Mononuclear cell (primary cell): ENCODE results near the gene DQX1. TPM values are rescaled to one million over a fixed set of nuclear protein-coding genes. Genes with fewer than 3 reads are reported as not detected.
A peak's percentile ranks its signal among the peaks of the same experiment; 100 is the strongest.

Experiments
- H3K27me3 ChIP-seq: 2 replicates; pipeline ENCODE4 v1.6.0; 2011; ENCODE audit warnings: low read length, control low read depth; ENCODE audit not compliant: insufficient read depth
- H3K4me1 ChIP-seq: 2 replicates; pipeline ENCODE4 v1.5.1; 2011; ENCODE audit warnings: mild to moderate bottlenecking, low read length, control low read depth; ENCODE audit not compliant: insufficient read depth
- H3K4me3 ChIP-seq: 2 replicates; pipeline ENCODE4 v1.5.1; 2011; ENCODE audit warnings: mild to moderate bottlenecking, low read length, moderate library complexity
- H3K9me3 ChIP-seq: 2 replicates; pipeline ENCODE4 v1.5.1; 2011; ENCODE audit warnings: low read depth, mild to moderate bottlenecking, control low read depth, low read length
- total RNA-seq: library from RNA; depleted of rRNA; stranded (reverse); fragments of >200 nt; gene quantifications from one replicate; pipeline ENCODE4 v1.2.3, GENCODE V29; 2012

DQX1 gene
- total RNA-seq, 1 donor = not detected

DNA sequence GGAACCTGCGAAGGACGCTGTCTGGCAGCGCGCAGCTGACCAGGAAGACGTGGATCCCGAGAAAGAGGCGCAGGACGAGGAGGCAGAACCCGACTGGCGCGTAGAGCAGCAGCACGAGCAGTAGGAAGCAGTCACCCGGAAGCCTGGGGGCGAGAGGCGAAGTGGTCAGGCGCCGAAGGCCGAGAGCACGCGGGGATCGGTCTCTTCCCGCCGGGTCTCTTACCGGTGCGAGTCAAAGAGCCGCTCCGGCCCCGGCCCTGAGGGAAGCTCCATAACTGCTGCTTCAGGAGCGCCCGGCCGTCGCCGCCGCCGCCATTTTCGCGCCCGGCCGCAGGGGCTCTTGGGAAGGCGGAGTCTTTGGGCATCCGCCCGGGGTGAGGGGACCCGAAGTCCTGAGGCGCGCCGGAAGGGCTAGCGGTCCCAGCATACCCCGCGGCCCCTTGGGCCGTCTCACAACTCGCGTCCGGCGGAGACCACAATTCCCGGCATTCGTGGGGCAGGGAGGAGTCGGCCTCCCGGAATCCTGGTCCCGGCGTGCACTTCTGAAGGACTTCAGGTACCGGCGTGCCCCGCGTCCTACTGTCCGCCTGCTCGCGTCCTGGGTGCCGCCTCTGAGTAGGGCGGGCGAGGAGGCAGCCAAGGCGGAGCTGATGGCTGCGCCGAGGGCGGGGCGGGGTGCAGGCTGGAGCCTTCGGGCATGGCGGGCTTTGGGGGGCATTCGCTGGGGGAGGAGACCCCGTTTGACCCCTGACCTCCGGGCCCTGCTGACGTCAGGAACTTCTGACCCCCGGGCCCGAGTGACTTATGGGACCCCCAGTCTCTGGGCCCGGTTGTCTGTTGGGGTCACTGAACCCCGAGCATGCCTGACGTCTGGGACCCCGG is 3.6 kb upstream of the DQX1 start, which contains the start of the genes AUP1 and HTRA2:
TSS of gene AUP1 (minus strand) at position 350 of the 882 bp plus-strand sequence. CDS start at position 273, 77 bp downstream.
TSS of gene HTRA2 (plus strand) at position 577 of the 882 bp plus-strand sequence. CDS start at position 651, 74 bp downstream.
- Histone ChIP-seq H3K9me3 (no peaks in the 10 kb centered on the region), H3K27me3 (no peaks in the 10 kb centered on the region), H3K4me1 (peaks cover 30% of the 10 kb centered on the region), H3K4me3 (peak within 1 kb of the TSS; percentile 76)

DNA sequence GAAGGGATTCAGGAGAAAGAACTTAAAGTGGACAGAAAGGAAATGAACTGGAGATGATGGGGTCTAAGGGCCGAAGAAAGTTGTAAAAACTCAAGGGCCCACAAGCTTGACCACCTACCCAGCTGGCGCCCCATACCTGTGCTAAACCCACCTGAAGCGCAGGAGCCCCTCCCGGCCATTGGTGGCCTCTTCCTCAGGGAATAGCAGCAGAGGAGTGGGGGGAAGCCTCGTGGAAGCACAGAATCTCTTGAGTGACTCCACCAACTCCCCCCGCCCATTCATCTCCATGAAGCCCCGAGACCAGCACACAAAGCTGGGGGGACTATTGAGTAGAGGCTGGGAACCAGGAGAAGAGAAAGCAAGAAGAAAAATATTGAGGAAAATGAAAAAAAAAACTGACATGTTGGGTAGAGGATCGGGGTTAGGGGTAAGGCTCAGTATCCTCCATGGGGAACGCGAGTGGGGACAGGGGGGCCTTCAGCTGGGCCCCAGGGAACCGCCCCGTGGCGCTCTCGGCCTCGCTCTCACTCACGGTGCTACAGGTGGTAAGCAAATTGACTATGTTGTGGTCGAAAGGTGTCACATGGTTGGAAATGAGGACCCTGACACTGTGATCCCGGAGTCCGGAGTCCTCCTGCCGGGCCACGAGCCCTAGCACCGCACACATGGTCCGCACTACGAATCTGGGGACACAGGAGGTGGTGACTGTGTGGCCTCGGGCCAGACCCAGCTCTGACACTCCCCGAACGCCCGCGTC is 2.7 kb upstream of the DQX1 start:
- Histone ChIP-seq H3K9me3 (no peaks in the 10 kb centered on the region), H3K27me3 (no peaks in the 10 kb centered on the region), H3K4me3 (peak overlapping the region; percentile 76), H3K4me1 (peaks cover 30% of the 10 kb centered on the region)

DNA sequence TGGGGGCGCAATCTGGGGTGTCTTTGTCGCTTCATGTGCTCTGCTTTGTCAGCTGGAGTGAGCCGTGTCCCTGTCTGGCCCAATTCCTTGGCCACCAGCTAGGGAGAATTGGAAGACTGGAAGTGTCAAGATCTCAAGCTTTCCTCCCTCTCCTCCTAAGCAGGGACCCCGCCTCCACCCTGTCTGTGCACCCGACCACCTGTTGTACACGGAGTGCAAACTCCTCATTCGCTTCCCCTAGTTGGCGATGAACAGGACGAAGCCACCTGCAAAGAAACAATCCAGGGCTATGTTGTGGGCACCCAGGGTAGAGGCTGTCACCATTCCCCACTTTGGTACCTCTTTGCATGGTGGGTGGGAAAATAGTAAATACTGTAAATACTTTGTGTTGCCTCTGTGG is 1.7 kb upstream of the DQX1 start:
- peaks cover 30% of the 10 kb centered on the region for H3K4me1 ChIP-seq
- no peaks in the 10 kb centered on the region for H3K9me3 ChIP-seq
- no peaks in the 10 kb centered on the region for H3K27me3 ChIP-seq
- H3K4me3 ChIP-seq = no peak overlapping the region

GRCh38 chr2:74526649-74527230 is 709 bp upstream of the DQX1 start:
- no peak overlapping the region for H3K4me3 ChIP-seq
- peaks cover 29% of the 10 kb centered on the region for H3K4me1 ChIP-seq
- no peaks in the 10 kb centered on the region for H3K9me3 ChIP-seq
- no peaks in the 10 kb centered on the region for H3K27me3 ChIP-seq

GRCh38 chr2:74524955-74525716 is 895 bp downstream of the DQX1 start:
- no peak overlapping the region for H3K4me3 ChIP-seq
- no peaks in the 10 kb centered on the region for H3K9me3 ChIP-seq
- peaks cover 13% of the 10 kb centered on the region for H3K4me1 ChIP-seq

DNA sequence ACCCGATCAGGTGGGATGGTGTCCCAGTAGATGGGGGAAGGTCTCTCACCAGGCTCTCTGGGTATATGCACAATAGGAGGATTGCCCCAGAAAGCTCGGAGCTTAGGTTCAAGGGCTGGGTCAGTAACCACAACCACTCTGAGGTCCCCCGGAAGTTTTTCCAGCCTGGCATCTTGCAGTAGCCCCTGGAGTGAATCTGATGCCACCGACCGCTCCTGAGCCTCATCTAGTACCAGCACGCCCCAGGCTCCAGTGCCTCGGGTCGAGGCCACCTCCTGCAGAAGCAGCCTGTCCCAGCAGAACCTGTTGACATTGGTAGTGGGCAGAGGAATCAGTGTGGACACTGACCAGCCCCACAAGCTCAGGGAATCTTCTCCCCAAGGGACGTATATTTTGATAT is 2.0 kb downstream of the DQX1 start:
- Histone ChIP-seq H3K27me3 (peaks cover 21% of the 10 kb centered on the region), H3K4me3 (no peak overlapping the region), H3K4me1 (peaks cover 12% of the 10 kb centered on the region), H3K9me3 (no peaks in the 10 kb centered on the region)

More at GRCh38 chr2:74524955-74525716, 895 bp downstream of the DQX1 start:
- peaks cover 10% of the 10 kb centered on the region for H3K27me3 ChIP-seq

GRCh38 chr2:74522516-74522915 is 3.5 kb downstream of the DQX1 start:
- Histone ChIP-seq H3K27me3 (peaks cover 36% of the 10 kb centered on the region), H3K9me3 (no peaks in the 10 kb centered on the region), H3K4me1 (no peaks in the 10 kb centered on the region), H3K4me3 (no peak overlapping the region)

GRCh38 chr2:74516650-74517049 is 9.4 kb downstream of the DQX1 start:
- H3K4me3 ChIP-seq = no peak overlapping the region
- peaks cover 92% of the 10 kb centered on the region for H3K27me3 ChIP-seq
- H3K9me3 ChIP-seq = no peaks in the 10 kb centered on the region
- peaks cover 37% of the 10 kb centered on the region for H3K4me1 ChIP-seq

GRCh38 chr2:74515981-74516633 is 9.9 kb downstream of the DQX1 start:
- peaks cover 97% of the 10 kb centered on the region for H3K27me3 ChIP-seq
- H3K4me3 ChIP-seq = peak overlapping the region; percentile 24
- H3K4me1 ChIP-seq = peaks cover 37% of the 10 kb centered on the region
- H3K9me3 ChIP-seq = no peaks in the 10 kb centered on the region

GRCh38 chr2:74515271-74515980 is 10.6 kb downstream of the DQX1 start:
- Histone ChIP-seq H3K27me3 (peaks cover 97% of the 10 kb centered on the region), H3K4me1 (peaks cover 37% of the 10 kb centered on the region), H3K4me3 (peak overlapping the region; percentile 24), H3K9me3 (no peaks in the 10 kb centered on the region)

DNA sequence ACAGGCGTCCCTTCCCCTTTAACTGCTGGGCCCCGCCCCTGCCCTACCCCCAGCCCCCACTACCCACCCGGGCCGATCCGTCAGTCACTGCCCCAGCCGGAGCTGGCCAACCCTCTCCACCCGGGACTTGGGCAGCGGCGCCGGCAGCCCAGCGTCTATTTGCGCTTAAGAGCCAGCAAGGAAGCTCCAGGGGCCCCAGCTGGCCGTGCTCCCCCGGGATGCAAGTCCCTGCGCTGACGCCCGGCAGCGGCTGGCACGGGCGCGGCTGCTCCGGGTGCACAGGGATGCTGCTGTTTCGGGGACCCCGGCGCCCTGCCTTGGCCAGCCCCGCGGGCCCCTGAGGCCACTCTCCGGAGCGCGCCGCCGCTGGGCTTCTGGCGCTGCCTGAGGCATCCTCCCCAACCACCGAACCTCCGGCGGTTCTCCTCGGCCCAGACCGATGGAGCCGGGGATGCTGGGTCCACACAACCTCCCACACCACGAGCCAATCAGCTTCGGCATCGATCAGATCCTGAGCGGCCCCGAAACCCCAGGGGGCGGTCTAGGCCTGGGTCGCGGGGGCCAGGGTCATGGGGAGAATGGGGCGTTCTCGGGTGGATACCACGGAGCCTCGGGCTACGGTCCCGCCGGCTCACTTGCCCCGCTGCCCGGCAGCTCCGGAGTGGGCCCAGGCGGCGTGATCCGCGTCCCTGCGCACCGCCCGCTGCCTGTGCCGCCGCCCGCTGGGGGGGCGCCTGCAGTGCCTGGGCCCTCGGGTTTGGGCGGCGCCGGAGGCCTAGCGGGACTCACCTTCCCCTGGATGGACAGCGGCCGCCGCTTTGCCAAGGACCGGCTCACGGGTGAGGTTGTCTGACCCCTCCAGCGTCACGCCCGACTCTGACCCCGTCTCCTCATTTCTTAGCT is 11.4 kb downstream of the DQX1 start, which contains the start of gene TLX2:
TSS of gene TLX2 (plus strand) at position 83 of the 903 bp plus-strand sequence. CDS start at position 440, 357 bp downstream.
- Histone ChIP-seq H3K4me1 (peaks cover 37% of the 10 kb centered on the region), H3K9me3 (no peaks in the 10 kb centered on the region), H3K27me3 (peaks cover 97% of the 10 kb centered on the region), H3K4me3 (no peak within 1 kb of the TSS)

GRCh38 chr2:74513605-74514367 is 12.2 kb downstream of the DQX1 start:
- Histone ChIP-seq H3K9me3 (no peaks in the 10 kb centered on the region), H3K4me3 (no peak overlapping the region), H3K4me1 (peaks cover 37% of the 10 kb centered on the region), H3K27me3 (peaks cover 95% of the 10 kb centered on the region)
